Medulla oblongata (tissue), 1 donor: ENCODE data around the gene ZNF683.
A peak's percentile ranks its signal among the peaks of the same experiment; 100 is the strongest.
"Not testable (repeated sequence)": the region's sequence is repeated elsewhere in the genome, so short reads cannot be mapped to it uniquely, and the experiment has no call there.

Experiments
- DNase-seq: peaks from one replicate; pipeline ENCODE4 v3.0.0-alpha.2; 2015; ENCODE audit errors: extremely low spot score

ZNF683 gene

GRCh38 chr1:26372611-26373010 lies at the start of gene ZNF683:
Gene ZNF683, minus strand, starts transcription at chr1:26372750. Its CDS starts 4,179 bp downstream, at chr1:26368571.
- not testable (repeated sequence) for DNase-seq

DNA sequence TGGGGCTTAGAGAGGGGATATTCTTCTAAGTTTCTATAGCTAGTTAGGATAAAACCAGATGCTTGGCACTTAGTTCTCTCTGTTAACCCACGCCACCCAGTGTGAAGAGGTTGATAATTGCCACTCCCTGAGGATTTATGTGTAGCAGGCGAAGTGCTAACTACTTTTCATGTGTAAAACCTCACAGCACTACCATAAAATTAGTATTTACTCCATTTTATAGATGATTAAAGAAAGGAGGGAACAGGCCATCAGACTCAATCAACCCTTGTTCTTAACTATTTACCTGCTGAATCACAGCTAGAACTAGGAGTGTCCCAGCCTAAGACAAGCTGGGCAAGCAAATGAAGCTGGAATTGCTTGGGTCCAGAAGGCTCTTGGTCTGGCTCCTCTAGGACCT lies 46.9 kb upstream of the ZNF683 start:
- no peak for DNase-seq

GRCh38 chr1:26418865-26419349 lies 46.4 kb upstream of the ZNF683 start:
- no peak for DNase-seq

DNA sequence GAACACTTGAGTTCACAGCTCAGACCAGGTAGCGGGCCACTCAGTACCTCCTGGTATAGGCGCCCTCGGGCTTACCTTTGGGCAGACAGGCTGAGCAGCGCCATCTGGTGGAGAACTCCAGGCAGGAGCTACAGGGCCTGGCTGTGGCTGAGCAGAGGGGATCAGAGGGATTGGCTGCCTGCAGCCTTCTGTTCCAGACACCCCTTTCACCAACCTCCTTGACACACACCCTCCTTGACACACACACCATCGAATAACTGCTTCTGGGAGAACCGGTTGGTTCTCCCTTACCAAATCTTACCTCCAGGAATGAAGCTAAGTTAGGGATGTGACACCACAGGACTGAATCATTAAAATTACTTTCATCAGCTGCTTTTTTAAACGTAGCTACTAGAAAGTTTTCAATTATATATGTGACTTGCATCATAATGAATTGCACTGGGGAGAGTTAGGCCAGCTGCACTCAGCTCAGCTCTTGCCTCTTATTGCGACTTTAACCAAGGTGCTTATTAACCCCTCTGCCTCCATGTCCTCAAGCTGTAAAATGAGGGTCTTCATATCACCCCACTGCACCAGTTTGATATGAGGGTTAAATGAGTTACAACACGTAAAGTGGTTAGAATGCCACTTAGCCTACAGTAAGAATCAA lies 44.7 kb upstream of the ZNF683 start:
- DNase-seq, result peak; percentile 57

- DNase-seq, result no peak
These were observed 40.5 kb upstream of the ZNF683 start for GRCh38 chr1:26413031-26413430.

DNA sequence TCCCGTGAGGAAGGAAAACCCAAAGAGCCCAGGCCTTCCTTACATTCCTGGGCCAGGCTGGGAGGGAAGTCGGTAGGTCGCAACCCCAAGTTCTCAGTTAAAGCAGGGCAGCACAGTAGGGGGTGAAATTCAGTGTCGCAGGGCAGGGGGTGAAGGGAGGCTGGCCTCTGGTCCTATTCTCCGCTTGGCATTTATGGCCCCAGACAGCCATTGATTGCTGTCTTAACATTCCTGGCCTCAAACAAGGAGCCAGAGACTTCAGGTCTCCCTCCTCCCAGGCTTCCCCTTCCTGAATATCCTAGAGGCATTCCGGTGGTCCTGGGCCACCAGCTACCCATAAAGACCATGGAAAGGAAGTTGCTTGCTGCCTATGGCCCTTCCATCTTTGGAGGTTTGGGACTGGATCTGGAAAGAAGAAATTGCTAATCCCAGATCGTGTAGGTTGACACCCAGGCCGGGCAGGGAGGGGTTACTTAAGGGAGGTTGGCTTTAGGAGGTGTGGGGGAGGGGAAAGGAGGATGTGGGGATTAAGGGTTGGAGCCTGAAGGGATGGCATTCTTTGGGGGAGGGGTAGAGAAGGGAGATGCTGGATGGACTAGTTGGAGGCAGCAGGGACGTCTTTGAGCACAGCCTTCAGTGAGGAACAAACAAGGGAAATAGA lies 39.8 kb upstream of the ZNF683 start:
- no peak for DNase-seq

GRCh38 chr1:26411624-26412074 lies 39.1 kb upstream of the ZNF683 start:
- DNase-seq, result no peak

DNA sequence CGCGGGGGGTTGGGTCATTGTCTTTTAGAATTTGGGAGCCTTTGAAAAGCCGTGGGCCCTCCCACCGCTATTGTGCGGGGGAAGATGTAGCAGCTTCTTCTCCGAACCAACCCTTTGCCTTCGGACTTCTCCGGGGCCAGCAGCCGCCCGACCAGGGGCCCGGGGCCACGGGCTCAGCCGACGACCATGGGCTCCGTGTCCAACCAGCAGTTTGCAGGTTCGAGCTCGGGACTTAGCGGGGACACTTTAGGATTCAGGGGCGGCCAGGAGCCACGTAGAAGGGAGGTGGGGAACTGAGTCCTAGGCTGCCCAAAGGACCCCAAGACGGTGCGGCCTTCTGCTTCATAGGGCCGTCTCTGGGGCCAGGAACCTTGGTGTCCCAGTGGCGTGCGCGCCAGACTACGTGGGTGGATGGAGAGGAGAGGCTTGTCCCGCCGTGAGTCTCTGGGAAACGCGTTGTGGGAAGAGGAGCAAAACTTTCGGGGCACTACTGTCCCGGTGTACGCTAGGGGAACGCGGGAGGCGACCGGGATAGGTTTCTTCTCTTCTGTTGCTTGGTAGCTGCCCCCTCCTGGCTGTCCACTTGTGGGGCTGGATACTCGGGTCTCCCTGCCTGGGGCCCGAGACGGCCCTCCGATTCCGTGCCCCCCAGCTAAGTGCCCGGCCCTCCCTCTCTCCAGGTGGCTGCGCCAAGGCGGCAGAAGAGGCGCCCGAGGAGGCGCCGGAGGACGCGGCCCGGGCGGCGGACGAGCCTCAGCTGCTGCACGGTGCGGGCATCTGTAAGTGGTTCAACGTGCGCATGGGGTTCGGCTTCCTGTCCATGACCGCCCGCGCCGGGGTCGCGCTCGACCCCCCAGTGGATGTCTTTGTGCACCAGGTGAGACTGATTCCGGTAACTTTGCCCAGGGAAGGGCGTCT lies 38.4 kb upstream of the ZNF683 start, which contains the start of gene LIN28A:
Gene LIN28A, plus strand, starts transcription at position 112 of the 918 bp plus-strand sequence. Its CDS starts 75 bp downstream, at position 187.
- no peak for DNase-seq

DNA sequence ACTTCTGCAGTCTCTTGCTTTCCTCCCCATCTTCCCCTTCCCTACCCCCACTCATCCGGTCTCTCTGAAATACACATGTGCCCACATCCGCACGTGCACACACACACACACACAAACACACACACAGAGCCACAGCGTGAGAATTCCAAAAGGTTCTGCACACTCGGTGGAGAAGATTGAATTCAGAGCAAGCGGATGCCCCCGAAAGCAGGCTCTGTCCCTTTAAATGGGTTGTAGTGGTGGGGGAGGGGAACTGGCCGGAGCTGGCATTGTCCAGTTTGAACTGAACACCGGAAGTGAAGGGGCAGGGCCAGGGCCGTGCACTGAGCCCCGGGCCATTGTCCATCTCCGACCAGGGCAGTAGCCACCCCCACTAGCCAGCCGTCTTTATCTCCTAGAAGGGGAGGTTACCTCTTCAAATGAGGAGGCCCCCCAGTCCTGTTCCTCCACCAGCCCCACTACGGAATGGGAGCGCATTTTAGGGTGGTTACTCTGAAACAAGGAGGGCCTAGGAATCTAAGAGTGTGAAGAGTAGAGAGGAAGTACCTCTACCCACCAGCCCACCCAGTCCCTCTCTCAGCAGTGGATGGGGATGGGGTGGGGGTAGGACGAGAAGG lies 36.7 kb upstream of the ZNF683 start:
- DNase-seq, result no peak

DNA sequence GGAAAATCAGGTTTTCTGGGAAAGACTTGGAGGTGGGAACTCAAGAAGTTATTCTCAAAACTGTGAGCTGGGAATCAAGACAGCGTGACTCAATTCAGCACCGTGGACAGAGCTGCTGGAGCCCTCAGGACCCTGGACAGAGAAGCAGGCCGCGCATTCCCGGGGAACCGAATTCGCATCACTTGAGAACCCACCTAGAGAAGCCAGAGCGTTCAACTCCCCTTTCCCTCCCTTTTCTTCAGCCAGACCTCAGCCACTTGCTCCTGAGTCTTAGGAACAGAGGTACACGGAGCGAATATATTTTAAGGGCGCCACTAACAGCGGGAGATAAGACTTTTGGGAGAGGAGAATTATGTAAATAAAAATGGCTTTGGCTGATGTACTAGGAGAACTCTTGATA lies 36.1 kb upstream of the ZNF683 start:
- peak; percentile 79 for DNase-seq

DNA sequence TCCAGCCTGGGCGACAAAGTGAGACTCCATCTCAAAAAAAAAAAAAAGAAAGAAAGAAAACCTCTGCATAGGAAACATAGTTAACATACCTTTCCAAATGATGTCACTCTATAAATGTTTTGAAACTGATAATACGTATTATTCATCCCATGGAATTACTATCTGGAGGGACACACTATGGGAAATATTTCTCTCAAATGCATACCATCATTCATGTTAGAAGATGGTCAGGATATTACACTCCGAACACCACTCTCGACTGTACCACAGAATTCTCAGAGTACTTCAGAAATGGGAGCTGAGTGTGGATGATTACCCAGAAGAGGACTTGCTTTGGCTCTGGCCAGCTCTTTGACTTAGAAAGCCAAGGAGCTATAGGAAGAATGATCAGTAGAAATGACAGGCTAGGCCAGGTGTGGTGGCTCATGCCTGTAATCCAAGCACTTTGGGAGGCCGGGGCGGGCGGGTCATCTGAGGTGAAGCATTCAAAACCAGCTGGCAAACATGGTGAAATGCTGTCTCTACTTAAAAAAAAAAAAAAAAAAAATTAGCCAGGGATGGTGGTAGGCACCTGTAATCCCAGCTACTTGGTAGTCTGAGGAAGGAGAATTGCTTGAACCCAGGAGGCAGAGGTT lies 32.8 kb upstream of the ZNF683 start:
- no peak for DNase-seq

DNA sequence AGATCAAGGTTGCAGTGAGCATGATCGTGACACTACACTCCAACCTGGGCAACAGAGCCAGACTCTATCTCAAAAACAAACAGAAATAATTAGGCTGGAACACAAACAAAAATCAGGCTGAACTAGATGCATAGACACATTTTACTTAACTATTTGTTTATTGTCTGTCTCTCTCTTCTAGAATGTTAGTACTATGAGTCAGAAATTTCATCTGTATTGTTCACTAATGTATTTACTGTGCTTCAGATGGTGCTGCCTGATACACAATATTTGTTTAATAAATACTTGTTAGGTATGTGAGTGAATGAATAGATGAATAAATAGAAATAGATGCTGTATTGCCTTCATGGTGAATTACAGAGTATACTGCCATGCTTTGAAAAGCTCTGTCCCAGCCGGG lies 32.1 kb upstream of the ZNF683 start:
- no peak for DNase-seq

DNA sequence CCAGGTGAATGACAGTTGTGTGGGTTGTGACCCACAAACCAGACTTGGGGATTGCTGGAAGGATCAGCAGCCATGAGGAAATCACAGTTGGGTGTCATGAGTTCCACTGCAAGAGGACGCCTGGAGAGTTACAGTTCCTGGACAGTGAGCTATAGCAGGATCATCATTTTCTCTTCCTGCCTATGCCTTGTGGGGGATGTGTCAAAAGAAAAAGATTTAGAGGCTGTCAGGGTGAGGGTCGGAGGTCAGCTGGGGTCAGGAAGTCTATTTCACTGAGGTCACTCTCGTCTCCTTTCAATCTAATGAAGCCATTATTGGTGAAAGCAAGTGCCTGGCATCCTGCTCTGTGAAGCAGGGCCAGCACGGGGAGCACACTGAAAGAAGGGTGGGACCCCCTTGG lies 31.1 kb upstream of the ZNF683 start:
- no peak for DNase-seq

GRCh38 chr1:26401891-26402290 lies 29.3 kb upstream of the ZNF683 start:
- no peak for DNase-seq

DNA sequence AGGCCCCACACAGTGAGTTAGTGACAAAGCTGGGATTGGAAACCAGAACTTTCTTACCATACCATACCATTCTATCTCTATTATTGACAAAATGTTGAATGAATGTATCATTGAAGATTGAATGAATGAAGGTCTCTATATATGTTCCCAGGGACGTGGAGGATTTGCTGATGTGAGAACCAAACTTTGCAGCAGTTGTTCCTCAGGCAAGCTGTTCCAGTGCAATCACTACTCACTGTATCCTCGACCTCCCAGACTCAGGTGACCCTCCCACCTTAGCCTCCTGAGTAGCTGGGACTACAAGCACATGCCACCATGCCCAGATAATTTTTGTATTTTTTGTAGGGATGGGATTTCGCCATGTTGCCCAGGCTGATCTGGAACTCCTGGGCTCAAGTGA lies 26.5 kb upstream of the ZNF683 start:
- no peak for DNase-seq

DNA sequence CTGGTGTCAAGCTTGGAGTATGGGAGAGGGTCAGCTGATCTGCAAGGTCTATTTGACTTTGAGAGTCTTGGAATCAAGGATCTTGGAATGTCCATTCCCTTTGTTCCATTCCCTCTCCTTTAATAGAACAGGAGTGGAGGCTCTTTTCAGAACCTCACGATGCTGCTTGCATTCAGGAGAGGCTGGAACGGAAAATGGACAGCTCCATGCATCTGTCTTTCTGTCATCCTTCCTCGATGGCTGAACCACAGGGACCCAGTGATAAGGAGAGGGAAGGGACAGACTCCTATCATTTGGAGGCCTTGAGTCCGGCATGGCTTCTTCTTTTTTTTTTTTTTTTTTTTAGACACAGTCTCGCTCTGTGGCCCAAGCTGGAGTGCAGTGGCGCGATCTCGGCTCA lies 23.2 kb upstream of the ZNF683 start:
- no peak for DNase-seq

GRCh38 chr1:26391450-26391849 lies 18.9 kb upstream of the ZNF683 start:
- DNase-seq, result peak; percentile 73

DNA sequence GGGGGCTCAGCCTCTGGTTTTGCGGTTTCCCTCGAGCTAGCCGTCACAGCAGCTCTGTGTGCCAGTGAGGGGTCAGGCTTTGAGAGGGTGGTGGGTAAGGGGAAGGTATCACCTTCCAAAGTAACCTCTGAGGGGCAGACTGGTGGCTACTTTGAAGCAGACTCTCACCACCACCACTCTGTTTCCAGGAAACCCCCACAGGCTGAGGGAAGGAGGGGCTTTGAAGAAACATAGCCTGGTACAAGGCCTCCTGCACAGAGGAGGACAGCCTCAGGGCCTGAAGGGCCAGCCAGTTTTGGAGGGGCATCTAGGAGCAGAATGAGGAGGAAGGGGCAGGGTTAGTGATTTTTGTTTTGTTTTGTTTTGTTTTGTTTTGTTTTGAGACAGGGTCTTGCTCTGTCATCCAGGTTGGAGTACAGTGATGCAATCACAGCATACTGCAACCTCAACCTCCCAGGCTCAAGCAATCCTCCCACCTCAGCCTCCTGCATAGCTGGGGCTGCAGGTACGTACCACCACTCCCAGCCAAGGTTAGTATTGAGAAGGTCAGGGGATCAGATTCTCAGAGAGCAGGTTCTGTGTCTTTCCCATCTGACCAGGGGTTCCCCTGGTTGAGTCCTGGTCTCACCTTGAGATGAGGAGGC lies 17.2 kb upstream of the ZNF683 start:
- DNase-seq, result no peak

GRCh38 chr1:26388791-26389445 lies 16.4 kb upstream of the ZNF683 start:
- no peak for DNase-seq

DNA sequence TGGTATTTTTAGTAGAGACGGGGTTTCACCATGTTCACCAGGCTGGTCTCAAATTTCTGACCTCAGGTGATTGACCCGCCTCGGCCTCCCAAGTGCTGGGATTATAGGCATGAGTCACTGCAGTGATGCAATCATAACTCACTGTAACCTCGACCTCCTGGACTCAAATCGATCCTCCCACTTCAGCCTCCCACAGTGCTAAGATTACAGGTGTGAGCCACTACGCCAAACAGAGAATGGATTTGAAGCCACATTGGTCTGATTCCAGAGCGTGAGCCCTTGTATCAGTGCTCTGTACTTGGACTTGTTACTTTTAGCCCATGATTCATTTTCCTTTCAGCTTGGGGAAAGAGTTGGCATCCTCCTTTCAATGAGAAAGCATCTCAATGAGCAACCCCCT lies 14.9 kb upstream of the ZNF683 start:
- no peak for DNase-seq
